ENCODE measurements around the gene EP400.
A peak's percentile ranks its signal among the peaks of the same experiment; 100 is the strongest.
"Not testable (repeated sequence)": the region's sequence is repeated elsewhere in the genome, so short reads cannot be mapped to it uniquely, and the experiment has no call there.

EP400 gene

GRCh38 chr12:132071830-132072384 is 122.2 kb downstream of the EP400 start:
- DNase-seq = no peak

GRCh38 chr12:132074216-132074615 is 124.5 kb downstream of the EP400 start:
- DNase-seq = no peak

- DNase-seq = no peak
Measured at GRCh38 chr12:132075026-132075713, 125.4 kb downstream of the EP400 start.

- DNase-seq = no peak
Measured at GRCh38 chr12:132075714-132076553, 126.2 kb downstream of the EP400 start.

- DNase-seq = no peak
Measured at GRCh38 chr12:132076711-132077110, 127.0 kb downstream of the EP400 start.

DNA sequence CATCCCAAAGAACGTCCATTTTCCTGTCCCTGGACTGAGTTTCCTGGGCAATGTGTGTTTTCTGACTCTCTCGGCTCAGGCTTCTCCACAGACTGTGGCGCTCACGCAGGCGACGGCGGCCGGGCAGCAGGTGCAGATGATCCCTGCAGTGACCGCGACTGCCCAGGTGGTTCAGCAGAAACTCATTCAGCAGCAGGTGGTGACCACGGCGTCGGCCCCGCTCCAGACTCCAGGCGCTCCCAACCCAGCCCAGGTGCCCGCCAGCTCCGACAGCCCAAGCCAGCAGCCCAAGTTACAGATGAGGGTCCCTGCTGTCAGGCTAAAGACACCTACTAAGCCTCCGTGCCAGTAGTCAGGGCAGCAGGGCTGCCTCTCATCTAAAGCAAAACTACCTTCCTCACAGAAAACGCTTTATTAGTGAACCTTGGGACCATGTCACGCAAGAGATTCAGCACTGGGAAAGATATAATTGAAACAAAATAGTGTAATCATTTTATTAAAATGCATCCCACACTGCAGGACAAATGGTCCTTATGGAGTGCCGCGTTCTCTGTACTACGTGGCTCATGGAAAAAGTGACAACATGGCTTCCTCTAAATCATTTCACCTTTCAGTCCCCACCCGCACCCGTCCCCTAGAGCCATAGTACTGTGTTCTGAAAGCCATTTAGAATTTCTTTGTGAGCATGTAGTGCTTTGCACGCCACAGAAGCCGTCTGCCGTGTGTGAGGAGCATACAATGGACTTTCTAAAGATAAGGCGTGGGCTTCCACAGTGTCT is 127.8 kb downstream of the EP400 start:
- DNase-seq = no peak

DNA sequence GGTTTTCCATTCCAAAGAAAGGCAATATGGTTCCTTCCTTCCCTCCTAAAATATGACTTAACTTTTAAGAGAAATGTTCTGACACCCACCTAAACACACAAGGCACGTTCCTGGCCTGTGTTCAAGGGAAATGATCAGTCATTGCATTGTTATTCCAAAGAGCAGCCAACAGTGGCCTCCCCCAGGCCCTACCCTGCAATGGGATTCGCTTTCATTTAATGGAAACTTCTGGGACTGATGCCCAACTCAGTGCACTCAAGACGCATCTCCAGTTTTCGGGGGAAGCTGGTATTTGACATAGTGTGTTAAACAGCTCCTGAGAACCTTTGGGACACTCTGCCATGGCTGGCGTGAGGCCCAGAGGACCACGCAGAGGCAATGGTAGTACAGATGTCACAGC is 128.4 kb downstream of the EP400 start:
- peak; percentile 1 to 19 for DNase-seq

- DNase-seq = no peak
Measured at GRCh38 chr12:132079200-132079599, 129.5 kb downstream of the EP400 start.

DNA sequence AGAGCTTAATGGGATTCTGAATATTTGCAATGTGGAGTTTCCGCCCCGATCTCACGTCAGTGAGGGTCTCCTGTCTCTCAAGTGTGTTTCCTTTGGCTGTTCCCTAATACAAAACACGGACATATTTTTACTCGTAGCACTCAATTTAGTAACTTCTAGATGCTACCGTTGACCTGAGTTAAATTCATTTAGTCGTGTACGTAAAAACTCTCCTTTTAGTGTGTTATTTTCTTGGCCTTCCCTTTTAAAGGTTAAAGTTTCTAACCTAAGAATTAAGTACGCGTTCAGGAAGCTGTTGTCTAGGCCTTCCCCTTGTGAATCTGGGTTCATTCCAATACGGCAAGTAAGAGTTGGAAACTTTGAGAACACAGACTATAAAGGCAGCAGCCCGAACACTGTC is 130.0 kb downstream of the EP400 start:
- no peak for DNase-seq

DNA sequence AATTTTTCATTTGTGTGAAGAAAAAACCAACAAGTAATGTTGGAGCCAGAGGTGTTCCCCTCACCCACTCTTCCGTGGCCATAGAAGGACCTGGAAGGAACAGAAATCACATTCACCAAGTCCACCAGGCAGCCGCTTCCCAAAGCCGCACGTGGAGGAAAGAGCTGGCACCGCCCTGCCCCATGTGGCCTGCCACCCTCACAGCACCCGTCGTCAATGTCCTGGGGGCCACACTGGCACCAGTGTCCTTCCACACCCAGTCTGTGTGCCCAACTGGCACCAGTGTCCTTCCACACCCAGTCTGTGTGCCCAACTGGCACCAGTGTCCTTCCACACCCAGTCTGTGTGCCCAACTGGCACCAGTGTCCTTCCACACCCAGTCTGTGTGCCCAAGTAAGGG is 130.8 kb downstream of the EP400 start:
- not testable (repeated sequence) for DNase-seq

DNA sequence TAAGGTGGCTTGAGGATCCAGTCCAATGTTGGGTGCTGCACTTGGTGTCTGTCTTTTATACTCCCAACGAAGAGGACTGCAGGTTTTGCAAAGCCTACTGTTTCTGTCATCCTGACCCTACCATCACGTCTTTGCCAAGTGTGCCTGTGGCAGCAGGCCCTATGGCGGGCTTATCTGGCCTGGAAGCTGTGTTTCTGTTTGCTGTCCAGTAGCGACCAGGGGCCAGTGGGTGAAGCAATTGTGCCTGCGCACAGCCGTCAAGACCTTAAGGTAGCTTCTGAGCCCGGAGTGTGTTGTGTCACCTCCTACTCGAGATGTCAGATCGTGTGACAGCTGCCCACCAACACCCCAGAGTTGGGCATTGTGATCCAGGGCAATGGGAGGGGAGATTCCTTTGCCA is 131.7 kb downstream of the EP400 start:
- DNase-seq = no peak

DNA sequence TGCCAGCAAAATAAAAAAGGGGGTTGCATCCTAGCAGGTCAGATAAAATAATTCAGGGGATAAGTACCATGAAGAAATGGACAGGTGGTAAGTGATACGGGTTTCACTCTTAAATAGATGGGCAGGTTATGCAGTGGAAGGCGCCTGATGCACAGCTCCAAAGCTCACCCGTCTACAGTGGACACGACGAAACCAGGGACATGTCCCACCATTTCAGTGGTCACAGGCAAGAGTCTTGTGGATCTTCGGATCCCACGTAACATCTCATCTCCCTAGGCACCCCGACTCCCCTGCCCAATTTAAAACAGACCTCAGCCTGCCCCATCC is 133.8 kb downstream of the EP400 start:
- DNase-seq = no peak

DNA sequence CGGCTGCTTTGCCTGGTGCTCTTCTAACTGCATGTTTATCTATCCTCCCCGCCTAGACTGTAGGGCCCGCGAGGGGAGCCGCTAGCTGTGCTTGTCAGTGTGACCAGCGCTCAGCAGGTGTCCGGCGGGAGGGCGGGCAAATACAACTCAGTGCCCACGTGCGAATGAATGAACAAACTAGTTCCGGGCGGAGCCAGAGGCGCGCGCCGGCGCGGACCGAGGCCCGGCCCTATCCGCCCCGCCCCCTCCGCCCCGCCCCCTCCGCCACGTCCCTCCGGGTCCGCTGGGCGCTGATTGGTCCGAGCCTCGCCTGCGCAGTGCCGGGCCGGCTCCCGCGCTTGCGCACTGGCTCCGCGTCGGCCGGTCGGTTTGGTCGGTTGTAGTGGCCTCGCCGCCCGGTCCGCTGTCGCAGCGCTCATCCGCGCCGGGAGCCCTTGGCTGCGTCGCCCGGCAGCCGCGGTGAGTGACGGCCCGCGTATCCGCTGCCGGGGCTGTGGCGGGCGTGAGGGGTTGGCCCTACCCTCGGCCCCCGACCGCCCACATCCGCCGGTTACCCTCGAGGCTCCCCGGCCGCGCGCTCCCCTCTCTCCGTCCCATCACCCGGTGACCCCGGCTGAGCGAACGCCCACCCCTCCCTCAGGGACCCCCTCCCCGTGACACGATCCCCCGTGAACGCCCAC is 134.3 kb downstream of the EP400 start:
- peak; percentile 75 to 95 for DNase-seq

DNA sequence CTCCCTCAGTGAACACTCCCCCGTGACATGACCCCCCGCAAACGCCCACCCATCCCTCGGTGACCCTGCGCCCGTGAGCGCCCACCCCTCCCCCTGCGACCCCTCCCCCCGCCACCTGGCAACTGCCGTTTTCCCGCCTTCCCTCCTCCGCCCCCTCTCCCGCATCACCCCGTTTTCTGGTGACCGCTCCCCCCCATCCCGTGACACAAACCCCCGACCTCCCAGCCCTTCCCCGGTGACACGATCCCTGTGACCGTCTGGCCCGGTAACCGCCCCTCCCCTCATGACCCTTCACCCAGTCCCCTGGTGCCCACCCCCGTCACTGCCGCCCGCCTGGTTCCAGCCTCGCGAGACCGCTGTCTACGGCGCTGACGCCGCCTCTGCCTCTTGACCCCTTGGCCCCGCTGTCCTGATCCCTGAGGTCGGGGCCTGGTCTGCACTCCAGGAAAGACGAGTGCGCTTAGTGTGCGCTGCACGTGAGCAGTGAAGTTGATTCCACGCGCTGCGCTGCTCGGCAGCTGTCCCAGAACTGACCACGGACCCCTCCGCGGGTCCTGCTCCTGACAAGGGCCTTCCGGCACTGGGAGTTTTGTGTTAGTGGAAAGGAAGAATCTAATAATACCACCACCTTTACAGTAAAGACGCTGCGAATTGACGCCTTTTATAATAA is 135.0 kb downstream of the EP400 start:
- DNase-seq = no peak

DNA sequence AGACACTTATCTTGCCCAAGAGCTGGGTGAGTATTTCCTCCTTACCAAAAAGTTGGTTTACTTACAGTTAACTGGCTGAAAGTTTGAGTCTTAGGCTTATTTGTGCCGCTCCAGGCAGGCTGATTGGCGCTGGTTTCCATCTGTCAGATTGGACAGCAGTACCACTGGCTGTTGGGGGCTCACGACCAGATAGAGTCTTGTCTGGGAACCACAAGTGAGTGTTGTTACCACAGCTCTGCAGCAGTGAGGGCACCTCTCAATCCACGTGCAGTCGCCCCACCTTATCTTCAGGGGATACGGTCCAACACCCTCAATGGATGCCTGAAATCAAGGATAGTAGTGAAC is 135.5 kb downstream of the EP400 start:
- DNase-seq = no peak

- DNase-seq = no peak
Measured at GRCh38 chr12:132089407-132089910, 139.7 kb downstream of the EP400 start.

DNA sequence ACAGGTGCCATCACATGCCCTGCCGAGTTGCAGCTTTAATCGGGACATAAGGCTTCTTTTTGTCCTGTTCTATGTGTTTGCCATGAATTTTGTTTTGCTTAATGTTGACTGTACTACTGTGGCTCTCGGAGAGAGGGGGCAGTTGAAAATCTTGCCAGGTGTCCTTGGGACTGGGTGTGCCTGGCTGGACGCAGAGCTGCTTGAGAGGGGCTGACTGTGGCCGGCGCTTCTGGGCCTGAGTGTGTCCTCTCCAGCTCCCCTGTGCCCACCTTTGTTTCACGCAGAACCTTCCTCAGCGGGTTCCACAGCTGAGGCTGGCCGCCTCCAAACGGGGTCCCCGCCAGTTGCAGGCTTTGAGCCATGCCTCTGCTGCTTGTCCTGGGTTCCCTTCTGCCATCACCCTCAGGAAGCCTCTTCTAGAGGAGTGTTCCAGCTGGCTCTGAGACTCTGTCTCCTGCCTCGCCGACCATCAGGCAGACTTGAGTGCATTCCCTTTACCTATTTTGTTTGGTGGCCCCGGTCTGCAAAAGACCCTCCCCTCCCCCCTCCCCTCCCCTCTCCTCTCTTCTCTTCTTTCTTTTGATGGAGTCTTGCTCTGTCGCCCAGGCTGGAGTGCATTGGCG is 144.6 kb downstream of the EP400 start:
- DNase-seq = no peak

DNA sequence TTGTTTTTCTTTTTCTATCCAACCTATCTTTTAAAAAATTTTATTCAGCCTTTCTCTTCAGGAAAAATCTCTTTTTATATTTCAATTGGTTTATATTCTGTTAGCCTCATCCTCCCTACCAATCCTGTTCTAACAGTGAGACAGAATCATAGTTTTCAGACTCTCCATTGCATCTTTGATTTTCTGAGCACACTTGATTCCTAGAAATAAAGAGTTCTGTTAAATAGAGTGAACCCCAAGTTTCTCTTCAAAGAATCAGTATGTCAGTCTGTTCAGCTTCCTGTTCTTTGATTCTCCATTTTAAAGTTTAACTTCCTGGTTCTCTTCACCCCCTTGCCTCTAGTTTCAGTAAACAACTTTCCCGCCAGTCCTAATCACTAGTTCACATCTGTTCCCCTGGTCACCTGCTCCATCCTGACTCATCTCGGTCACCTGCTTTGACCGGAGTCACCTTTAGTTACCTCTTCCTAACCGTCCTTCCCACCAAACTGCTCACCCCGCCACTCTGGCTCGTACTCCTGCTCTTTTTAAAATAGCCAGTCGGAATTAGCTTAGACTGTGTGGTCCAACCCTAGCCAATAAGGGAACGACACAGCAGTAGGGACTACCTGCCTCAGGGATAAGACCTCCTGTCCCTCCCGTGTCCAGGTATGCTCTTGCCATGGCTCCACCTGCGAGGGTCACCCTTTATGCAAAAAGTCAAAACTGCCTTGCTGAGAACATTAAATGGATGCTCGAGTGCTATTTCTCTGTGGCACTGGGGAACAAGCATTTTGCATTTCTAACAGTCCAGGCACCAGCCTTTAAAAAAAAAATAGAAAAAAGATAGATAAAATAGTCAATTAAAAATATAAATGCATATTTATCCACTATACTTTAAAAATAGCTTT is 146.0 kb downstream of the EP400 start:
- no peak for DNase-seq

DNA sequence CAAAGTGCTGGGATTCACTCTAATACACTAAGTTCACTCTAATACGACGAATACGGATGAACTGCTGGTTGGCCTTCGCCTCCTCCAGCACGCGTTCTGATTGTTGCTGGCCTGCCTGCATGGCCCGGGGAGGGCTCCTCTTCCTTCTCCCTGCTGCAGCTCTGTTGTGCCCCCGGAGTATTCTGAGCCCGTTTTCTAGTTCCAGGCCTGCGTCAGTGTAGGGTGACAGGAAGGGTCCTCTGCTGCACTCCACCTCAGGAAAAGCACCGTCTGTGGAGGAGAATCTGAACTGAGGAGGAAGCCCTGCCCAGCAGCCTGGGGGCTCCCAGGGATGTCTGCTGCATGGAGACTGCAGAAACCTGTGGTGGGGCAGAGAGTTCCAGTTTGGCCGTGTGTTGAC is 150.0 kb downstream of the EP400 start:
- no peak for DNase-seq

GRCh38 chr12:132100306-132101065 is 150.7 kb downstream of the EP400 start:
- DNase-seq = no peak

Data from NCI-H446 (cell line).